GM12878 (cell line): ENCODE measurements around the gene GID8.

Experiments used
- ATF2 ChIP-seq: IDR thresholded peaks from 2 replicates; pipeline ENCODE4 v1.6.1; 2012; ENCODE audit warnings: low read length, inconsistent platforms
- CTCF ChIP-seq, 3 experiments: IDR thresholded peaks in 2 of 3; conservative IDR thresholded peaks in 1 of 3; 2 replicates each; pipeline ENCODE4 v1.5.1; 2011; ENCODE audit warnings: low read depth in 3 of 3, low read length in 3 of 3, mild to moderate bottlenecking in 3 of 3, control low read depth in 2 of 3, moderate library complexity in 2 of 3, inconsistent platforms in 1 of 3, mixed read lengths in 1 of 3; ENCODE audit not compliant: control insufficient read depth in 2 of 3, insufficient read depth in 1 of 3; ENCODE audit errors: extremely low read depth in 1 of 3
- EZH2 ChIP-seq: IDR thresholded peaks from 2 replicates; pipeline ENCODE4 v1.6.1; 2012; ENCODE audit warnings: low read depth, mild to moderate bottlenecking, control low read depth, inconsistent platforms, low read length, borderline replicate concordance; ENCODE audit not compliant: control insufficient read depth
- FOXK2 ChIP-seq: fragments of 450-650 bp; IDR thresholded peaks from 2 replicates; pipeline ENCODE4 v1.6.1; 2017; ENCODE audit warnings: mild to moderate bottlenecking, moderate library complexity
- POLR2A ChIP-seq: IDR thresholded peaks from 2 replicates; pipeline ENCODE4 v1.6.1; 2011; ENCODE audit warnings: low read depth, mild to moderate bottlenecking, low read length
- POLR2AphosphoS5 ChIP-seq: IDR thresholded peaks from 2 replicates; pipeline ENCODE4 v1.6.1; 2011; ENCODE audit warnings: mild to moderate bottlenecking, low read length, inconsistent platforms
- TAF1 ChIP-seq: IDR thresholded peaks from 2 replicates; pipeline ENCODE4 v1.6.1; 2011; ENCODE audit warnings: mild to moderate bottlenecking, low read depth, low read length, borderline replicate concordance
- USF2 ChIP-seq: IDR thresholded peaks from 2 replicates; pipeline ENCODE4 v1.6.1; 2011; ENCODE audit warnings: low read depth, low read length, improper control_type of control experiment, borderline replicate concordance

- TF ChIP-seq TAF1 (no peak), CTCF (IDR thresholded peaks at IDR 0.05 in 2 of 3, conservative IDR thresholded peaks at IDR 0.05 in 1 of 3; ENCODE audit: control insufficient read depth in 2 of 3, extremely low read depth in 1 of 3, insufficient read depth in 1 of 3, low read depth in 3 of 3, low read length in 3 of 3) (no peak), FOXK2 (no peak), EZH2 (no peak), USF2 (no peak), POLR2AphosphoS5 (no peak), POLR2A (no peak), ATF2 (no peak)
These were observed 14.1 kb upstream of the GID8 start for GRCh38 chr20:62923669-62924441.
